NCI-H748 treated with DMSO at 0.1 percent for 48 hours (cell line): ENCODE measurements around the gene SREBF1.

Source experiments
- DNase-seq: peaks from one replicate; lab custom pipeline; 2025; lab: John Stamatoyannopoulos, UW

Gene SREBF1

DNA sequence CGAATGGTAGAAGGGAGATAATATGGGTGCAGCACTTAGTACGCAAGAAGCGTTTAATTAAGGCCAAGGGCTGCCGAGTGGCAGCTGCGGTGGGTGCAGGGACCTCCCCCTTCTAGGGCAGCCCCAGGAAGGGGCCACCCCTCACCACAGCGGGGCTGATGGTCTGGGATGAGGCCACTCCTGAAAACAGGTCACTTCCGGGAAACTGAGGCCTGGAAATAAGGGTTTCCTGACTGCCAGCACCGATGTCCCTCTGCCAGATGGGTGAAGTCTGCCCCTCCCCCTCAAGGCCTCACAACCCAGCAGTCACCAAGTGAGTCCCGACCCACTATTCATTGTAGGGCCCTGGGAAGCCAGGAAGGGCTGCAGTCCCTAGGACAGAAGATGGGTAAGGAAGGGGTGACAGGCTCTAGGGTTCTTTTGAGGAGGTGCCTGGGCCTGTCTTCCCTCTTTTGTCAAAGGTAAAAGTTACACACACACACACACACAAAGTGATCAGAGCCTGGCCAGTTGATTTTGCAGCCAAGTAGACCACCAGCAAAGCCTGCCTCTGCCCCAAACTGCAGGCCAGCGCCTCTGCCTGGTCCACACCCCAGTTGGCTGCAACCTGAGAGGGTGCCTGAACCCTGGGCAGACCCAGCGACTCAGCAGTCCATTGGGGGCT is 12.5 kb downstream of the SREBF1 start:
- no peak for DNase-seq

DNA sequence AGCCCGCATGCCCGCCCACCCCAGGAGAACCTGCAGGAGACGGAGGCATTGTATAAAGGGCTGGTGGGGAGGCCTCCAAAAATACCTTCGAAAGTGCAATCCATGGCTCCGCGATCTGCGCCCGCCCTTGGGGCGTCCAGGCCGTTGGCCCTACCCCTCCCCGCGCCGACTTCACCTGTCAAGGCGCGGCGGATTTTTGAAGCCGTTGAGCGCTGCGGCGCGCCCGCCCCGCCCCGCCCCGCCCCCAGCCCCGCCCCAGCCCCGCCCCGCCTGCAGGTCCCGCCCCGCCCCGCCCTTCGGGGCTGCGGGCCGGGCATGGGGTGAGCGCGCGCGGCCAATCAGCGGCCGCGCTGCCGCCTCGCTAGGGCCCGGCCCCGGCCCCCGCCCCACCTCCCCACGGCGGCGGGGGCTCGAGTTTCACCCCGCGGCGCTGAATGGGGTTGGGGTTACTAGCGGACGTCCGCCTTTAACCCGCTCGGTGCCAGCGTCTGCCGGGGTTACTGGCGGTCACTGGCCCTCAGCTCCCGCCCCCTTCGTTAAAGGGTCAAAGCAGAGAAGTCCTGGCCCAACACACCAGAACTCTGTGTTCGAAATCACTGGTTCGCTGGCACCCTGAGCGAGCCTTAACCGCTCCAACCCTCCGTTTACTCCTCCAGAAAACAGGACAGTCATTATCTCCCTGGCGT is 13.2 kb downstream of the SREBF1 start:
- DNase-seq, result peak; percentile 78

DNA sequence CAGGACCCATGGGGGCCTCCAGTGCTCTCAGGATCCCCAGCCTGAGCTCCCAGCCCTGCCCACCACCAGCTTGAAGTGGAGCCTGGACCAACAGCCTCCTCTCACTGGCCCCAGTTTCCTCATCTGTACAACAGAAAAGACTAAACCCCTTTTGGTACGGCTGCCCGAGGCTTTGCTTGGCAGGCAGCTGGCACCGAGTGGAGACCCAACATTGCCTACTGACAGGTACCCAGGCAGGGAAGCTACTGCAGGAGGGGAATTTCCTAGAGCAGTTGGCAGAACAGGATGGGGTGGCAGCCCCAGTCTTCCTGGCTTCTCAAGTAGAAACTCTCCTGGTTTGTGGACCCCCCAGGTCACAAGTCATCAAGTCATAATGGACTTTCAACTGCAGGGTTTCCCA is 14.2 kb downstream of the SREBF1 start:
- DNase-seq, result no peak

- no peak for DNase-seq
Measured at GRCh38 chr17:17822189-17822588, 14.6 kb downstream of the SREBF1 start.

GRCh38 chr17:17820463-17821158 is 16.2 kb downstream of the SREBF1 start:
- DNase-seq, result no peak

- DNase-seq, result no peak
Measured at GRCh38 chr17:17820046-17820445, 16.7 kb downstream of the SREBF1 start.

DNA sequence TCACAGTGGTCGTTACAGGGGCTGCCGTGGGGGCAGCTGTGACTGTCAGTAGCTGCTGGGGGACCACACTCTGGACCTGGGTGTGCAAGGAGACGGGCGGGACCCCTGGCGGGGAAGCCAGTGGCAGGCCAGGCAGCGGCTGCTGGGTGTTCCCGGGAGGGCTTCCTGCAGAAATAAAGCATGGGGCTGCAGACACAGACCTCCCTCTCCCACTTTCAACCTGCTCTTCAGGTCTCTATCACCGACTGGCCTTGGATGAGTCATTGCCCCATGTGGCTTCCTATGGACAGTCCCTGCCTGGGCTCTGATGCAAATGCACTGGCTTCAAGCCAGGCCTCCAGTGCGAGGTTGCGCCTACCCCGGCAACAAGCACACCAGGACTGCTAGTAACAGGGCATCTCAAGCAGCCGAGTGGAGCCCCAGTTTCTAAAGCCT is 17.2 kb downstream of the SREBF1 start:
- no peak for DNase-seq

DNA sequence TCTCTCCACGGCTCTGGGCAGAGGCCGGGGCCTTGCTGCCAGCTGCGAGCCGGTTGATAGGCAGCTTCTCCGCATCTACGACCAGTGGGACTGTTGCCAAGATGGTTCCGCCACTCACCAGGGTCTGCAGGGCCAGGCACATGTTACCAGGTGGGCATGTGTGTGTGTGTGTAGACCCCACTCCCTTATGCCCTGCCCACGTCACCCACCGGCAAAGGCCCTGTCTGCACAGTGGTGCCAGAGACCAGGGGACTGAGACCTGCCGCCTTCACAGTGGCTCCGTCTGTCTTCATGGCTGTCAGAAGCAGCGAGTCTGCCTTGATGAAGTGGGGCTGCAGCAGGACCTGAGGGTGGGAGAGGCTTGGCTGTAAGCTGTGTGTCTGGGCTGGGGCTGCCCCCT is 17.7 kb downstream of the SREBF1 start:
- no peak for DNase-seq

GRCh38 chr17:17818088-17818526 is 18.7 kb downstream of the SREBF1 start:
- no peak for DNase-seq

DNA sequence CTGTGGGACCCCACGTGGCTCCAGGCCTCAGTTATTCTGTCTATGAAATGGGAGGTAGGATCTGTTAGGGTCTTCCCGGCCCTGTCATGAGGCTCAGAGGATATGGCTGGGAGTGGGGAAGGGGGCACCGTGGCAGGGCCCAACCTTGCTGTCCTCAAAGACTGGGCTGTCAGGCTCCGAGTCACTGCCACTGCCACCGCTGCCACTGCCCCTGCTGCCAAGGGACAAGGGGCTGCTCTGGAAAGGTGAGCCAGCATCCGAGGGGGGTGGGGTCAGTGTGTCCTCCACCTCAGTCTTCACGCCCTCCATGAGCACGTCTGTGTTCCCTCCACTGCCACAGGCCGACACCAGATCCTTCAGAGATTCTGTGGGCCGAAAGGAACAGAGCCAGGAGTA is 19.2 kb downstream of the SREBF1 start:
- DNase-seq, result no peak

DNA sequence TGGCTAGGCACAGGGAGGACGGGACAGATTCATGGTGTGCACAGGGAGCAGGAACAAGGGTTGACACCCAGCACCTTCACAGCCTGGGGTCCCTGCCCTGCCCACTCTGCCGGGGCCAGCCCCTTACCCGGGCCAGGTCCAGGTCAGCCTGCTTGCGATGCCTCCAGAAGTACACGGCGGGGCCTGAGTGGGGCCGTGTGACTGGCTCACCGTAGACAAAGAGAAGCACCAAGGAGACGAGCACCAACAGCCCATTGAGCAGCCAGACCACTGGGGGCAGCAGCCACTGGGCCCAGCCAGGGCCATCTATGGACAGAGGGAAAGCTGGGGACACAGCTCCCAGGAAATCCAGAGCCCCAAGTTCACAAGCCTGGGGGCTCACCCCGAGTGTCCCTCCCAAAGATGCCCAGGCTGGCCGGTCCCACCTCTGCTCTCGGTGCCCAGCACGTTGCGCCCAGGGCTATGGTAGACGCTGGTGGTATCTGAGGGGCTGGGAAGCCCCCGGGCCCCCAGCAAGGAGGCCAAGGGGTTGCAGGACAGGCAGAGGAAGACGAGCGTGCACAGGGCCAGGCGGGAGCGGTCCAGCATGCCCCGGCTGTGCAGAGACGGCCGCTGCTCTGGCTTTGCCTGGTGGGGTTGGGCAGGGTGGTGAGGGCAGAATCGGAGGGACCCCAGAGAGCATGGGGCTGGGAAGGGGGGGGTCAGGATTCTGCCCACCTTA is 19.8 kb downstream of the SREBF1 start:
- no peak for DNase-seq

DNA sequence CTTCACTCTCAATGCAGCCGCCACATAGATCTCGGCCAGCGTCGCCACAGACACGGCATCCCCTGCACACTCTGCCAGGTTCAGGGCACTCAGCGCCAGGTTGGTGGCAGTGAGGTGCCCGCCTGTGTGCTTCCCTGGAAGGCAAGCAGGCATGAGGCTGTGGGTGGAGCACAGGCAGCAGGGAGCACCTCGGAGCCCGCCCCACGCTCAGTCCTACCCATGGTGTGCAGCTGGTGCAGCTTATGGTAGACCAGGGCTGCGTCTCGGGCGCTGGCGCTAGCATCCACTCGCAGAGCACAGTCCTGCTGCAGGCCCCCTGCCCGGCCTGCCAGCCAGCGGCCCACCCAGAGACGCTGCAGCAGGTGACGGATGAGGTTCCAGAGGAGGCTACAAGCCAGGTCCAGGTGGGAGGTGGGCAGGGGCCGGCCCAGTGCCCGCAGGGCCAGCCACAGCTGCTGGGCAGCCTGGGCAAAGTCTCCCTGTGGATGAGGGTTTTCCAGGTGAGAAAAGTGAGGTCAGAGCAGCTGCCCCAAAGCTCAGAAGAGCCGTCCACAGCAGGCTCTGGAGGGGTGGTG is 20.5 kb downstream of the SREBF1 start:
- DNase-seq, result no peak

- DNase-seq, result no peak
Measured at GRCh38 chr17:17815436-17816200, 21.2 kb downstream of the SREBF1 start.

GRCh38 chr17:17815062-17815406 is 21.8 kb downstream of the SREBF1 start:
- DNase-seq, result no peak

- DNase-seq, result no peak
Measured at GRCh38 chr17:17814162-17815061, 22.4 kb downstream of the SREBF1 start.

GRCh38 chr17:17813725-17814095 is 23.1 kb downstream of the SREBF1 start:
- DNase-seq, result no peak

DNA sequence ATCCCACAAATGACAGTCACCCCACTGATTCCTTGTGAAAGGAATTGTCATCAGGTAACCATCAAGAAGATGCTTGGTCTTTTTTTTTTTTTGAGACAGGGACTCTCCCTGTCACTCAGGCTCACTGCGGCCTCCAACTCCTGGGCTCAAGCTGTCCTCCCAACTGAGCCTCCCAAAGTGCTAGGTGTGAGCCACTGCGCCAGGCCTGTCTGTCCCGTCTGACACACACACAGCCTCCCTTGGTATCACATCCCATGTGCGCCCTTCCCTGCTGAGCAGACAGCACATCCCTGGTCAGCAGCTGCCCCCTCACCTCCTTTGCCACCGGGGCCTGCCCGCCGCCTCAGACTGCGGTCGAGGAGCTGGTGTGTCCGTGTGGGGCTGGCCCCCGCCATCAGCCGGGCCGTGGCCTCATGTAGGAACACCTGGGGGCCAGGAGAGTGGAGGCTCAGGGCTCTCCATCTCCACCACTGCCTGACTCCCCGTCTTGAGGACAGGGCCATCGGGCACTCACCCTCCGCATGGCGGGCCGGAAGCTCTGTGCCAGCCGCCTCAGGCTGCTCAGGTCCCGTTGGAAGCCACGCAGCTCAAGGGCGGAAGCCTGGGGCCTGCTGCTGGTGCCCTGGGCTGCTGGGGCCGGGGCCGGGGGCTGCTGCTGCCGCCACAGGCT is 23.6 kb downstream of the SREBF1 start:
- DNase-seq, result no peak

GRCh38 chr17:17812211-17813054 is 24.4 kb downstream of the SREBF1 start:
- no peak for DNase-seq
